AG04449 (cell line): ENCODE results near the gene GHDC.
A peak's percentile ranks its signal among the peaks of the same experiment; 100 is the strongest.

Experiments used
- CTCF ChIA-PET: fragments of 350-600 bp; formaldehyde crosslinking; extraction: SDS; loops from one replicate; lab custom pipeline; 2021; ENCODE audit warnings: antibody characterized with exemption; lab: Yijun Ruan, JAX
- POLR2A ChIA-PET: fragments of 400-600, 350-600 bp; formaldehyde crosslinking; extraction: SDS; loops from one replicate; lab custom pipeline; 2020; ENCODE audit warnings: antibody characterized with exemption, inconsistent platforms; lab: Yijun Ruan, JAX
- DNase-seq: peaks from one replicate; pipeline ENCODE4 v3.0.0-alpha.2; 2010; ENCODE audit warnings: low read depth, low spot score
- H3K4me3 ChIP-seq: 2 replicates; pipeline ENCODE4 v1.5.1; 2011; ENCODE audit warnings: low read depth, mild to moderate bottlenecking, control low read depth, low read length
- TF ChIP-seq, protein P1 (sequence below): IDR thresholded peaks from one replicate; pipeline ENCODE4 v1.5.1; 2011; ENCODE audit warnings: mild to moderate bottlenecking, moderate library complexity, low read length, control low read depth, inconsistent platforms; ENCODE audit not compliant: insufficient read depth; ENCODE audit errors: missing control alignments

Gene GHDC

DNA sequence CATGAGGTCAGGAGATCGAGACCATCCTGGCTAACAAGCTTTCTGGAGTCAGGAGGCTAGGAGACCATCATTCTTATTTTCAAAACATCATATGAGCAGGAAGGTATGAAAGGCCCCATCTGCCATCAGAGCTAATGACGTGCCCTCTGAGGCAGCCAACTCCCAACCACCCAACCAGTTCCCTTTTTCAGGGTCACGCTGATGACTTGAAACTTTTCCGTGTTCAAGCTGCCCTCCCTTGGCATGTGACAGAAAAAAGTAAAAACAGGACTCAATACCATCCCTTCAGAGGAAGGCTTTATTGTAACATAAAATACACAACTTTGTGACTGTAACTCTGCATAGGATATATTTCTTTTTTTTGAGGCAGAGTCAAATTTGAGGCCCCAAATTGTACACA, 4.6 kb upstream of the GHDC start:
- no peak for DNase-seq
- TF ChIP-seq, protein P1, sequence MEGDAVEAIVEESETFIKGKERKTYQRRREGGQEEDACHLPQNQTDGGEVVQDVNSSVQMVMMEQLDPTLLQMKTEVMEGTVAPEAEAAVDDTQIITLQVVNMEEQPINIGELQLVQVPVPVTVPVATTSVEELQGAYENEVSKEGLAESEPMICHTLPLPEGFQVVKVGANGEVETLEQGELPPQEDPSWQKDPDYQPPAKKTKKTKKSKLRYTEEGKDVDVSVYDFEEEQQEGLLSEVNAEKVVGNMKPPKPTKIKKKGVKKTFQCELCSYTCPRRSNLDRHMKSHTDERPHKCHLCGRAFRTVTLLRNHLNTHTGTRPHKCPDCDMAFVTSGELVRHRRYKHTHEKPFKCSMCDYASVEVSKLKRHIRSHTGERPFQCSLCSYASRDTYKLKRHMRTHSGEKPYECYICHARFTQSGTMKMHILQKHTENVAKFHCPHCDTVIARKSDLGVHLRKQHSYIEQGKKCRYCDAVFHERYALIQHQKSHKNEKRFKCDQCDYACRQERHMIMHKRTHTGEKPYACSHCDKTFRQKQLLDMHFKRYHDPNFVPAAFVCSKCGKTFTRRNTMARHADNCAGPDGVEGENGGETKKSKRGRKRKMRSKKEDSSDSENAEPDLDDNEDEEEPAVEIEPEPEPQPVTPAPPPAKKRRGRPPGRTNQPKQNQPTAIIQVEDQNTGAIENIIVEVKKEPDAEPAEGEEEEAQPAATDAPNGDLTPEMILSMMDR, result no peak
- no peak overlapping the region for H3K4me3 ChIP-seq
- ChIA-PET POLR2A (no interaction called here), CTCF (interaction anchor here (0.8 to 1.0 kb wide), 2 partner anchors 15 to 23 kb away, joined by 3 to 4 read pairs; no protein-coding TSS in a partner anchor)

DNA sequence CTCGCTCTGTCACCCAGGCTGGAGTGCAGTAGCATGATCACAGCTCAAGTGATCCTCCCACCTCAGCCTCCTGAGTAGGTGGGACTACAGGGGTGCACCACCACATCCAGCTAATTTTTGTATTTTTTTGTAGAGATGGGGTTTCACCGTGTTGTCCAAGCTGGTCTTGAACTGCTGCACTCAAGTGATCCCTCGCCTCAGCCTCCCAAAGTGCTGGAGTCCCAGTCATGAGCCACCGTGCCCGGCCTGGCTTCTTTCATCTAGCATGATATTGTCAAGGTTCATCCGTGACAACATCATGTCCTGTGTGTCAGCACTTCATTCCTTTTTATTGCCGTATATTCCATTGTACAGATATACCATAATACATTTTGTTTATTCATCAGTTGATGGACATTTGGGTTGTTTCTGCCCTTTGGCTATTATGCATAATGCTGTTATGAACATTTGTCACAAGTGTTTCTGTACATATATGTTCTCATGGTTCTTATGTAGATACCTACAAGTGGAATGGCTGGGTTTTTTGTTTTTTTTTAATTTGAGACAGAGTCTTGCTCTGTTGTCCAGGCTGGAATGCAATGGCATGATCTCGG, 3.4 kb upstream of the GHDC start:
- no peak overlapping the region for H3K4me3 ChIP-seq
- TF ChIP-seq, protein P1, result no peak
- no peak for DNase-seq
- ChIA-PET CTCF (no interaction called here), POLR2A (no interaction called here)

DNA sequence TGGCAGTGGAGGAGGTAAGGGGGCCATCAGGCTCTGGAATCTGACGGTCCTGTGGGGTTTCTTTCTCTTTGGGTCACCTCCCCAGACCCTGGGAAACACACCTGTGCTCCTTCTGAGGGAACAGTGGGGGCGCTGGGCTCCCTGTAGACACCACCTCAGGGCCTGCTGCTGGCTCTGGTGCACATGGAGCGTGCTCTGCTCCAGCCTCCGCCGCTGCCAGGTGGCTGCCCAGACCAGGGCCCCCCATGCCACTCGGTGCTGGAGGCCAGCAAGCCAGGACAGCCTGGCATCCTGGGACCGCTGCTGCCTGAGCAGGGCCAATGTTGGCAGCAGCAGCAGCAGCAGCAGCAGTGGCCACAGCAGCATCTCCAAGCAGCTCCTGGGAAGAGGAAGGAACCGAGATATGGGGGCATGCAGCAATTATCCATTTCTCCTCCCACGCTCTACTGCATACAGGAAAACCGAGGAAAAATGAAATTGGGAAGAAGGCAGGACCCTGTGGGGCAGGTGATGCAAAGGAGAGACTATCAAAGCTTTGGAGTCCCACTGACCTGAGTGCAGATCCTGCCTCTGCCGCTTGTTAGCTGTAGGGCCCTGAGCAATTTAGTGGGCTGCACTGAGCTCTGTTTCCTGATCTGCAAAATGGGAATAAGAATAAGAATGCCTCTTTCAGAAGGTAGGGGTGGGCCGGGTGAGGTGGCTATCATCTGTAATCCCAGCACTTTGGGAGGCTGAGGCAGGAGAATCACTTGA, 902 bp downstream of the GHDC start:
- DNase-seq, result no peak
- POLR2A ChIA-PET, result no interaction called here
- TF ChIP-seq, protein P1, result no peak
- peak overlapping the region; percentile 81 for H3K4me3 ChIP-seq
- CTCF ChIA-PET, result interaction anchor here (1.0 to 4.1 kb wide), 7 partner anchors 9 to 263 kb away, joined by 3 to 44 read pairs (median 7); partner anchors contain the start of genes HCRT and KCNH4

DNA sequence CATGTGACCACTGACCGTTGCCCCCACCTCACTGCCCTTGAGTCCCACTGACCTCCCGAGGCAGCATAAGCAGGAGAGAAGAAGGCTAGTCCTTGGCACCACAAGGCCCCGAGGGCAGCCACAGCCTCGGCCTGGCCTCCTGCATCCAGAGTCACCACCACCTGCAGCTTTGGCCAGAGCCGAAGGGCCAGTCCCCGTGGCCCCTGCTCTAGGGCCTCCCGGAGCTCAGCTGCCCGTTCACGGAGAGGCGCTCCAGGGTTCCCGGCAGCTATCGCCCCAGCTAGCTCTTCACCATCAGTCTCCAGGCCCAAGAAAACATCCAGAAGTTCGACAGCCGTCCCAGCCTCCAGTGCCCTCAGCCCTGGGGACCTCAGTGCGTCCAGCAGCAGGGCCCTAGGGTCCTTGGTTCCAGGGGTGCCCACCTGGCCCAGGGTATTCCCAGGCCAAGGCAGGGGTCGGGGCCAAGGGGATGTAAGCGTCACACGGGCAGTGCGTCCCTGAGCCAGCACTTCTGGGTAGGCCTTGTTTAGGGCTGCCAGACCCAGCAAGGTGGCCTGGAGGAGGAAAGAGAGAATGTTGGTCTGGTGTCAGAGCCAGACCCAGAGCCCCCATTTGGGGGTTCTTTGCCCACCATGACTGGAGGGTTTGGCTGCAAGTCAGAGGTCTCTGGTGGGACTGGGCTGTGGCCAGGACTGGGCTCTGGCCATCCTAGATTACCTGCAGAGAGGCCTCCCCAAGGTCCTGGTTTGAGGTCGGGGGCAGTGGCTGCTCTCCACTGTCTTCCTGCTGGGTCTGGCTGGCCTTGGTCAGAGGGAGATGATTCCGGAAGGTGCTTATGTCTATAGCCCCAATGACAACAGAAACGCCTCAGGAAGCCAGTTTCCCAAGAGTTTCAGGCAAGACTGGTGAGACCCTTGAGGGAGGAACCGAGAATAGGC, 1.8 kb downstream of the GHDC start:
- CTCF ChIA-PET, result interaction anchor here (2.0 to 4.1 kb wide), 2 partner anchors 8 to 12 kb away, joined by 15 to 44 read pairs; partner anchors contain the start of genes HCRT and KCNH4
- no peak for DNase-seq
- TF ChIP-seq, protein P1, result no peak
- no peak overlapping the region for H3K4me3 ChIP-seq
- POLR2A ChIA-PET, result no interaction called here

DNA sequence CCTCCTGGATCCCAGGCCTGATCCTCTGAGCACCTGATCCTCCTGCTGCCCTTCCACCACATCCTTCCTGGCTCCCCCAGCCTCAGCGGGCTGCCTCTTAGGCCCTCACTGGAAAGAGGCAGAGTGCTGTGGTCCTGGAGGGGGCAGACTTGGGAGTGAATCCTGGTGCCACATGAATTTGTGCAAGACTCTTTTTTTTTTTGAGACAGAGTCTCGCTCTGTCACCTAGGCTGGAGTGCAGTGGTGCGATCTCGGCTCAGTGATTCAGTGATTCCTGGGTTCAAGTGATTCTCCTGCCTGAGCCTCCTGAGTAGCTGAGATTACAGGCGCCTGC, 3.1 kb downstream of the GHDC start:
- DNase-seq, result no peak
- ChIA-PET CTCF (interaction anchor here (1.4 kb wide), 1 partner anchor 10 kb away, joined by 14 read pairs; the partner anchor contains the start of gene KCNH4), POLR2A (no interaction called here)
- TF ChIP-seq, protein P1, result no peak
- no peak overlapping the region for H3K4me3 ChIP-seq
